Measurements from ENCODE around the gene TLE3.

Gene TLE3

GRCh38 chr15:70026991-70027390 lies 70.7 kb downstream of the TLE3 start:
- DNase-seq: no peak

GRCh38 chr15:70025413-70026296 lies 72.1 kb downstream of the TLE3 start:
- DNase-seq: no peak

DNA sequence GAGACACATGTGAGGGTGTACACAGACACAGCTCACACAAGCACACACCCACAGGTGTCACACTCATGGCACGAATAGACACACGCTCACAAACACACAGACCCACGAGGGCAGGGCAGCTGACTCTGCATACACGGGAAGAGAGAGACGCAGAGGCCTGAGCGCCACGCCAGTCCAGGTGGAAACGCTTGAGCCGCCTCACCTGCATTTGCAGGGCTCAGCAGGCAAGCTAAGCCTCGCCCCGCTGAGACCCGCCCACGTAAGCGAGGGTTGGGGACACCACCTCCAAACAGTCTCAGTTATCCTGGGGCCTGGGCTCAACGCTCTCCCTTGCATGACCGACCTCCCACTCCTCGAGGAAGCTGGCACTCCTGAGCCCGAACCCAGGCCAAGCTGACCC lies 73.2 kb downstream of the TLE3 start:
- DNase-seq: no peak

GRCh38 chr15:70023769-70024491 lies 73.8 kb downstream of the TLE3 start:
- DNase-seq: peak; percentile 87

DNA sequence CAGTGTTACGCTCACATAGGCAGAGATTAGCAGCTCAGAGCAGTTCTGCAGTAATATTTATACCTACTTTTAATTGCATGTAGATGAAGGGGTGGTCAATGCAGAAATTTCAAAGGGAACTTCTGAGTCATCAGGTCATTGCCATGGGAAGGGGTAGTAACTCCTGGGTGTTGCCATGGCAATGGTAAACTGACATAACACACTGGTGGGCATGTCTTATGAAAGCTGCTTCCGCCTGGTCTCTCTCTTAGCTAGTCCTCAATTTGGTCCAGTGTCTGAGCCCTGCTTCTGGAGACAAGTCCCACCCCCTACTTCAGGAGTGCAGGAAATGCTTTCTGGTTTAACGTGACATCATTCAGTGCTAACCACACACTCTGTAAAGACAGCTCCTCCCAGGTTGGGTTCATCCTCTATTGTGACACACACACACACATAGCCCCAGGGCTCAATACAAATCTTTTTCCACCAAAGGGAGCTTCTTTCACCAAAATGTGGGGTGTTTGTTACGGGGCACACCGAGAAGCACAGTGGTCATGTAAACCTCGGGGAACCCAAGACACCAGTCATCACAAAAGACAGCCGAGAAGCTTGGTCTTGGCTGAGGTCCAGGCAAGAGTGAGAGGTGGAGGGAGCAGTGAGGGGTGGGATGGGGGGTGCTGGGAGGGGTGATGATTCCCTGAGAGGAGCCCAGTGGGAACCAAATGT lies 74.5 kb downstream of the TLE3 start:
- DNase-seq: no peak

DNA sequence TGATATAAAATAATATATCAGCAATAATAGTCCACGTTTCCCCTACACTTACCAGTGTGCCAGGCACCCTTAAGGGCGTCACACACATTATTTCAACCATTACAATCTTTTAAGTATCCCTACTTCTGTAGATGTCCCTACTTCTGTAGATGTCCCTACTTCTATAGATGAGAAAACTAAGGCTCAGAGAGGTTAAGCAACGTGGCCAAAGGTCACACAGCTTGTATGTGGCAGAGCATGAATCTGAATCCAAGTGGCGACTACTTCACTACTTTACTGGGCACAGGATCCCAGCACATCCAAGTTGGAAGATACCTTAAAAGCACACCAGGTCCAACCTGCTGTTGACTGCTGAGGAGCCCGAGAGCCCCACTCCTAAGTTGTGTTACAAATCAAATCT lies 77.5 kb downstream of the TLE3 start:
- DNase-seq: no peak

- DNase-seq: no peak
Observed at GRCh38 chr15:70018646-70019600, 78.8 kb downstream of the TLE3 start.

DNA sequence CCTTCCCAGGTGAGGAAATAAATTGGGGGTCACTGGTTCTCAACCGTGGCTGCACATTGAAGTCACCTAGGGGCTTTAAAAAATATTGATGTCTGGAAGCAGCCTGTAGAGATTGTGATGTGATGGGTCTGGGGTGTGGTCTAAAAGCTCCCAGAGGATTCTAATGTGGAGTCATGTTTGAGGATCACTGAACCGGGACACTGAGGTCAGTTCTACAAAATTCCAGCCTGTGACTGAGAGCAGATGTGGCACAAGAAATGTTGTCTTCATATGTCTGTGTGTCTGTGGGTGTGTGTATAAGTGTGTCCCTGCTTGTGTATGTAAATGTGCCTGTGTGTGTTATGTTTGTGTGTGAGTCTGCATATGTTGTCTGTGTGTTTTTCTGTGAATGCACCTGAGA lies 79.9 kb downstream of the TLE3 start:
- DNase-seq: no peak

GRCh38 chr15:70017025-70017424 lies 80.7 kb downstream of the TLE3 start:
- no peak for DNase-seq

- DNase-seq: no peak
Observed at GRCh38 chr15:70016511-70016994, 81.2 kb downstream of the TLE3 start.

GRCh38 chr15:70014860-70015490 lies 82.7 kb downstream of the TLE3 start:
- DNase-seq: no peak

GRCh38 chr15:70014331-70014730 lies 83.4 kb downstream of the TLE3 start:
- DNase-seq: no peak

GRCh38 chr15:70013656-70014313 lies 83.9 kb downstream of the TLE3 start:
- DNase-seq: no peak

- DNase-seq: no peak
Observed at GRCh38 chr15:70012895-70013294, 84.8 kb downstream of the TLE3 start.

- DNase-seq: no peak
Observed at GRCh38 chr15:70008697-70009290, 88.9 kb downstream of the TLE3 start.

GRCh38 chr15:70006259-70007147 lies 91.2 kb downstream of the TLE3 start:
- no peak for DNase-seq

DNA sequence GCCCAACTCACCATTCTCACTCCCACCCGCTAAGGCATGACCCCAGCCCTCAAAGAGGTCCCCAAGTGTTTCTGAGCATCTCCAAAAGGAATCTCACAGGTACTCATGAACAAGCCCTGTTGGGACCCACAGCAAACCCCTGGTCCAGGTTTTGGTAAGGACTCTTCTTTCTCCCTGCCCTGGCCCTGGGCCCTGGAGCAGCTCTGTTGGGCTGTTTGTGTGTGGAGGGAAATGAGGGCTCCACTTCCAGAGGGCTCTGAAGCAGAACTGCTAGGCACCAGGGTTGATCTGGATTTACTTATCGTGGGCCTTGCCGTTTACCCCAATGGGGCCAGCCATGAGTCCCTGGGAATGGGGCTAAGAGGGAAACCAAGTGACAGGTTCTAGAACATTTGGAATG lies 92.9 kb downstream of the TLE3 start:
- DNase-seq: no peak

DNA sequence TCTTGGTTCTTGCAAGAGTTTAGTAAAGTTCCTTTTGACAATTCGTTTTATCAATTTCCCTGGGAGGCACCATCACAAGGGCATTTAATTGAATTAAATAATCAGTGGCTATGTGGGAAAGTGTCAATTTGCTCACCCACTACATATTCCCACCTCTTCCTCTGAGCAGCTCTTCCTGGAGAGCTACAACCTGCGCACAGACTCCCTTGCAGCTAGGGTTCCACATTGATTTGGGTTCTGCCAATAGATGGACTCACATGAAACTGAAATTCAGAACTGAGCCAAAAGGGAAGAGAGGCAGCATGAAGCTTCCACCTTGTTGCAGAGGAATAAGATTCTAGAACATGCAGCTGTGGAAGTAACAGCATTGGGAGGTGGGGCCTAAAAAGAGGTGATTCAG lies 94.8 kb downstream of the TLE3 start:
- DNase-seq: no peak

DNA sequence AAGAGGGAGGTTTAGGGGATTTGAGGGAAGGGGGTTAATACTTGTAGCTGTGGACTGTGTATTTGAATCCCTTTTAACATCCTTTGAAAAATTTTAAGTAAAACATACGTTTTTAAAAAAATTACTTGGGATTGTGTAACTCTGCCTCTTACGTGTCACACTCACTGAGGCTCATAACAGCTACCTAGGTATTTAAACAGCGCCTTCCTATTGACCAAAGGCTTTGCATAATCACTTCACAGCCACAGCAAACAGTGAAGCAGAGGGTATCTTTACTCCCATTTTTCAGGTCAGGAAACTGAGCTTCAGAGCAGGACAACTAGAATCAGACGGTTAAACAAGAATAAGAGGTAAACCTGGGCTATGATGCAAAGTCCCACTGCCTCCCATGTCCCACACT lies 95.9 kb downstream of the TLE3 start:
- DNase-seq: no peak

Measured in COR-L47 (cell line).